IMR-90 (cell line): ENCODE data around the gene ZNF469. TPM values are rescaled to one million over a fixed set of nuclear protein-coding genes. Genes with fewer than 3 reads are reported as not detected.

Source experiments
- ATAC-seq: fragments of 200-7000 bp; cut with Tn5 transposase; 2 replicates; pipeline ENCODE4 v1.9.1; 2020; ENCODE audit warnings: low read depth, mild to moderate bottlenecking, moderate library complexity
- BruUV-seq: library from RNA; stranded (reverse); fragments of 400-500 nt; replicated peaks from 2 replicates; lab custom pipeline; 2021; lab: Mats Ljungman, UMichigan
- CTCF ChIA-PET: fragments of 300-600 bp; formaldehyde crosslinking; extraction: SDS; loops from one replicate; lab custom pipeline; 2021; ENCODE audit warnings: antibody characterized with exemption; lab: Yijun Ruan, JAX
- POLR2A ChIA-PET: fragments of 300-600 bp; sonication (Branson Sonifier 250); formaldehyde crosslinking; loops from one replicate; lab custom pipeline; 2022; ENCODE audit warnings: antibody characterized with exemption; ENCODE audit not compliant: unreplicated experiment; lab: Charles Lee
- DNase-seq: peaks from one replicate; pipeline ENCODE4 v3.0.0; 2013
- H2AFZ ChIP-seq: replicated peaks from 2 replicates; pipeline ENCODE3; 2013; ENCODE audit warnings: low read length, mild to moderate bottlenecking; ENCODE audit not compliant: poor library complexity
- H2AK5ac ChIP-seq: 2 replicates; pipeline ENCODE4 v1.6.1; 2013; ENCODE audit warnings: low read depth, low read length, inconsistent platforms
- H2AK9ac ChIP-seq: replicated peaks from 2 replicates; pipeline ENCODE3; 2013; ENCODE audit warnings: mild to moderate bottlenecking, low read depth, low read length, moderate library complexity; ENCODE audit not compliant: poor library complexity
- H2BK120ac ChIP-seq: 2 replicates; pipeline ENCODE4 v1.6.1; 2013; ENCODE audit warnings: low read depth, low read length, inconsistent platforms
- H2BK15ac ChIP-seq: 3 replicates; pipeline ENCODE4 v1.6.1; 2013; ENCODE audit warnings: low read depth, low read length, inconsistent platforms
- H2BK20ac ChIP-seq: 2 replicates; pipeline ENCODE4 v1.6.1; 2013; ENCODE audit warnings: low read depth, mild to moderate bottlenecking, inconsistent platforms, low read length, moderate library complexity
- H2BK5ac ChIP-seq: 2 replicates; pipeline ENCODE4 v1.6.1; 2013; ENCODE audit warnings: mild to moderate bottlenecking, low read depth, low read length, inconsistent platforms; ENCODE audit not compliant: poor library complexity, severe bottlenecking
- H3K14ac ChIP-seq: replicated peaks from 2 replicates; pipeline ENCODE4 v1.6.1; 2013; ENCODE audit warnings: low read depth, low read length, inconsistent platforms
- H3K18ac ChIP-seq: 2 replicates; pipeline ENCODE4 v1.6.1; 2013; ENCODE audit warnings: low read depth, low read length, control low read depth
- H3K23ac ChIP-seq: 2 replicates; pipeline ENCODE4 v1.6.1; 2013; ENCODE audit warnings: low read depth, low read length, inconsistent platforms
- H3K27ac ChIP-seq: 2 replicates; pipeline ENCODE4 v1.5.1; 2013; ENCODE audit warnings: mild to moderate bottlenecking, control low read depth, low read length; ENCODE audit not compliant: insufficient read depth
- H3K27me3 ChIP-seq: 2 replicates; pipeline ENCODE4 v1.6.1; 2013; ENCODE audit warnings: low read length; ENCODE audit not compliant: control insufficient read depth, insufficient read depth
- H3K36me3 ChIP-seq: 2 replicates; pipeline ENCODE4 v1.6.1; 2013; ENCODE audit warnings: low read length, mixed read lengths; ENCODE audit not compliant: control insufficient read depth, insufficient read depth
- H3K4ac ChIP-seq: 2 replicates; pipeline ENCODE4 v1.6.1; 2013; ENCODE audit warnings: low read depth, low read length, inconsistent platforms
- H3K4me1 ChIP-seq: 2 replicates; pipeline ENCODE4 v1.6.1; 2013; ENCODE audit warnings: low read length, mixed read lengths; ENCODE audit not compliant: control insufficient read depth, insufficient read depth
- H3K4me2 ChIP-seq: 2 replicates; pipeline ENCODE4 v1.6.1; 2013; ENCODE audit warnings: low read depth, mild to moderate bottlenecking, control low read depth, low read length, moderate library complexity
- H3K4me3 ChIP-seq: 2 replicates; pipeline ENCODE4 v1.5.1; 2013; ENCODE audit warnings: low read depth, mild to moderate bottlenecking, control low read depth, low read length, moderate library complexity; ENCODE audit not compliant: insufficient read depth
- H3K56ac ChIP-seq: 2 replicates; pipeline ENCODE4 v1.6.1; 2013; ENCODE audit warnings: low read length, inconsistent platforms; ENCODE audit not compliant: insufficient read depth; ENCODE audit errors: extremely low read depth
- H3K79me1 ChIP-seq, 2 experiments: 2 replicates each; pipeline ENCODE4 v1.6.1; 2013; ENCODE audit warnings: low read length in 2 of 2, inconsistent platforms in 1 of 2, low read depth in 1 of 2
- H3K9ac ChIP-seq: 2 replicates; pipeline ENCODE4 v1.6.1; 2013; ENCODE audit warnings: low read depth, low read length, control low read depth
- H3K9me1 ChIP-seq: 2 replicates; pipeline ENCODE4 v1.6.1; 2013; ENCODE audit warnings: low read length, inconsistent platforms; ENCODE audit not compliant: insufficient read depth
- H3K9me3 ChIP-seq: 2 replicates; pipeline ENCODE4 v1.6.1; 2013; ENCODE audit warnings: low read length; ENCODE audit not compliant: control insufficient read depth, insufficient read depth
- H4K20me1 ChIP-seq: 2 replicates; pipeline ENCODE4 v1.6.1; 2013; ENCODE audit warnings: low read length, inconsistent platforms; ENCODE audit not compliant: insufficient read depth
- H4K5ac ChIP-seq: 2 replicates; pipeline ENCODE4 v1.6.1; 2013; ENCODE audit warnings: mild to moderate bottlenecking, low read depth, low read length, control low read depth
- H4K8ac ChIP-seq, 2 experiments: 2 replicates each; pipeline ENCODE4 v1.6.1; 2013; ENCODE audit warnings: low read depth in 2 of 2, low read length in 2 of 2, control low read depth in 1 of 2, inconsistent platforms in 1 of 2
- H4K91ac ChIP-seq: 2 replicates; pipeline ENCODE4 v1.6.1; 2013; ENCODE audit warnings: low read depth, low read length, inconsistent platforms; ENCODE audit not compliant: insufficient read depth
- BHLHE40 ChIP-seq: fragments of 150-350 bp; IDR thresholded peaks from 2 replicates; pipeline ENCODE4 v1.6.1; 2016; ENCODE audit warnings: mild to moderate bottlenecking, low read depth, low read length
- CEBPB ChIP-seq: IDR thresholded peaks from 2 replicates; pipeline ENCODE4 v1.6.1; 2012; ENCODE audit warnings: low read depth, low read length, improper control_type of control experiment
- CHD1 ChIP-seq: IDR thresholded peaks from 2 replicates; pipeline ENCODE4 v1.6.1; 2012; ENCODE audit warnings: low read depth, low read length, improper control_type of control experiment
- FOS ChIP-seq: fragments of 150-350 bp; IDR thresholded peaks from 2 replicates; pipeline ENCODE4 v1.6.1; 2016; ENCODE audit warnings: low read depth, low read length
- MAZ ChIP-seq: IDR thresholded peaks from 2 replicates; pipeline ENCODE4 v1.6.1; 2012; ENCODE audit warnings: low read depth, mild to moderate bottlenecking, low read length, improper control_type of control experiment, moderate library complexity, borderline replicate concordance
- RAD21 ChIP-seq: IDR thresholded peaks from 2 replicates; pipeline ENCODE4 v1.6.1; 2012; ENCODE audit warnings: low read length, improper control_type of control experiment
- RCOR1 ChIP-seq: IDR thresholded peaks from 2 replicates; pipeline ENCODE4 v1.6.1; 2012; ENCODE audit warnings: mild to moderate bottlenecking, low read length, improper control_type of control experiment; ENCODE audit not compliant: insufficient replicate concordance
- SMC3 ChIP-seq: fragments of 150-350 bp; IDR thresholded peaks from 2 replicates; pipeline ENCODE4 v1.6.1; 2016; ENCODE audit warnings: low read depth, mild to moderate bottlenecking, antibody characterized with exemption, low read length, moderate library complexity
- WGBS, 2 experiments: methylation state at CpG; one replicate each; pipeline versions ENCODE4 v1.1.5 to v1.1.7; 2013; ENCODE audit warnings: missing lambda C conversion rate in 2 of 2; ENCODE audit not compliant: insufficient read length in 1 of 2; ENCODE audit errors: extremely low coverage in 2 of 2; 5-methylcytosine and 5-hydroxymethylcytosine counted together
- dilution Hi-C: fragments of 300-500 bp; cut with HindIII; formaldehyde crosslinking; loops from one replicate; pipeline ENCODE4 v1.14.3; 2018; ENCODE audit warnings: low sequenced_read_pairs; ENCODE audit not compliant: unreplicated experiment
- in situ Hi-C: fragments of 300-500 bp; cut with MboI; formaldehyde crosslinking; loops from 3 replicates; pipeline ENCODE4 v1.14.3; 2019; ENCODE audit warnings: low sequenced_read_pairs, inconsistent platforms, mixed read lengths
- intact Hi-C: fragments of 100-400 bp; cut with micrococcal nuclease; formaldehyde crosslinking; loops from 2 replicates; pipeline ENCODE4 v1.10.0; 2022
- polyA plus RNA-seq, 3 experiments: library from polyadenylated mRNA; depleted of rRNA; stranded (reverse); fragments of >200 nt; gene quantifications; 2 replicates each; pipeline ENCODE4 v1.2.3, GENCODE V29; 2012; ENCODE audit warnings: low replicate concordance in 1 of 3
- total RNA-seq: library from RNA; depleted of rRNA; stranded (reverse); fragments of >200 nt; gene quantifications from 2 replicates; pipeline ENCODE4 v1.2.3, GENCODE V29; 2012
- TF ChIP-seq, protein P1 (sequence below): fragments of 150-350 bp; IDR thresholded peaks from 2 replicates; pipeline ENCODE4 v1.6.1; 2016; ENCODE audit warnings: low read depth, mild to moderate bottlenecking, low read length, moderate library complexity, borderline replicate concordance

ZNF469 gene
- total and polyA plus RNA-seq, 2 of the 4 experiments (the other 2 are of a cell fraction), result 1.1 to 13.3 TPM

DNA sequence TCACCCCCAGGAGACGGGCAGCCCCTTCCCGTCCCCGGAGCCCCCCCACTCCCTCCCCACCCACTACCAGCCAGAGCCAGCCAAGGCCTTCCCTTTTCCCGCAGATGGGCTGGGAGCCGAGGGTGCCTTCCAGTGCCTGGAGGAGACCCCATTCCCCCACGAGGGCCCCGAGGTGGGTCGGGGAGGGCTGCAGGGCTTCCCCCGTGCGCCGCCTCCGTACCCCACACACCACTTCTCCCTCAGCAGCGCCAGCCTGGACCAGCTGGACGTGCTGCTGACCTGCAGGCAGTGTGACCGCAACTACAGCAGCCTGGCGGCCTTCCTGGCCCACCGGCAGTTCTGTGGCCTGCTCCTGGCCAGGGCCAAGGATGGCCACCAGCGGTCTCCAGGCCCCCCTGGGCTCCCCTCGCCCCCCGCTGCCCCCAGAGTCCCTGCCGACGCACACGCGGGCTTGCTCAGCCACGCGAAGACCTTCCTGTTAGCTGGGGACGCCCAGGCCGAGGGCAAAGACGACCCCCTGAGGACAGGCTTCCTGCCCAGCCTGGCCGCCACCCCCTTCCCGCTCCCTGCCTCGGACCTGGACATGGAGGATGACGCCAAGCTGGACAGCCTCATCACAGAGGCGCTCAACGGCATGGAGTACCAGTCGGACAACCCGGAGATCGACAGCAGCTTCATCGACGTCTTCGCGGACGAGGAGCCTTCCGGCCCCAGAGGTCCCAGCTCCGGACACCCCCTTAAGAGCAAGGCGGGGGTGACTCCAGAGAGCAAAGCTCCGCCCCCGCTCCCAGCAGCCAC, 46.8 kb downstream of the ZNF469 start:
- Histone ChIP-seq H3K4me3 (no peak overlapping the region), H3K23ac (no peak overlapping the region), H2BK20ac (no peak overlapping the region), H4K20me1 (peaks cover 36% of the 10 kb centered on the region), H3K36me3 (peaks cover 79% of the 10 kb centered on the region), H3K4ac (no peak overlapping the region), H3K4me2 (no peak overlapping the region), H2AFZ (peak overlapping the region; percentile 63), H4K91ac (no peak overlapping the region), H2AK5ac (no peak overlapping the region), H2BK120ac (no peak overlapping the region), H3K18ac (no peak overlapping the region), H3K27me3 (no peaks in the 10 kb centered on the region), H3K56ac (no peak overlapping the region), H4K8ac (no peak overlapping the region), H3K4me1 (no peaks in the 10 kb centered on the region; the same call in 1 of the 2 replicates), H4K5ac (no peak overlapping the region), H3K14ac (no peak overlapping the region), H2BK15ac (no peak overlapping the region), H3K9ac (no peak overlapping the region), H2AK9ac (peak overlapping the region; percentile 82), H3K9me1 (no peaks in the 10 kb centered on the region), H3K27ac (no peak overlapping the region), H3K79me1 (peaks cover 0 to 41% of the 10 kb centered on the region in 2 experiments; a peak in 3 of 4 replicates), H2BK5ac (no peak overlapping the region), H3K9me3 (no peaks in the 10 kb centered on the region)
- no peak for TF ChIP-seq SMC3
- no peak for TF ChIP-seq FOS
- no peak for TF ChIP-seq CHD1
- no peak for TF ChIP-seq RAD21
- no peak for TF ChIP-seq CEBPB
- TF ChIP-seq, protein P1, sequence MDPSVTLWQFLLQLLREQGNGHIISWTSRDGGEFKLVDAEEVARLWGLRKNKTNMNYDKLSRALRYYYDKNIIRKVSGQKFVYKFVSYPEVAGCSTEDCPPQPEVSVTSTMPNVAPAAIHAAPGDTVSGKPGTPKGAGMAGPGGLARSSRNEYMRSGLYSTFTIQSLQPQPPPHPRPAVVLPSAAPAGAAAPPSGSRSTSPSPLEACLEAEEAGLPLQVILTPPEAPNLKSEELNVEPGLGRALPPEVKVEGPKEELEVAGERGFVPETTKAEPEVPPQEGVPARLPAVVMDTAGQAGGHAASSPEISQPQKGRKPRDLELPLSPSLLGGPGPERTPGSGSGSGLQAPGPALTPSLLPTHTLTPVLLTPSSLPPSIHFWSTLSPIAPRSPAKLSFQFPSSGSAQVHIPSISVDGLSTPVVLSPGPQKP, result no peak
- TF ChIP-seq MAZ, result no peak
- TF ChIP-seq BHLHE40, result no peak
- no peak for TF ChIP-seq RCOR1
- ATAC-seq, result no peak
- ChIA-PET CTCF (no interaction called here), POLR2A (no interaction called here)
- dilution Hi-C loops (no loop called here), intact Hi-C loops (no loop called here), in situ Hi-C loops (no loop called here)
- BruUV-seq, result no TSS peak
- DNase-seq, result no peak
- WGBS, 2 experiments, result 94% methylated on average over 30 of the region's 48 CpGs; no CpG with 5 or more reads in 1 of the 2 experiments
